Cardiac muscle cell (in vitro differentiated cells and primary cell): ENCODE measurements around the gene LANCL2. TPM values are rescaled to one million over a fixed set of nuclear protein-coding genes. Genes with fewer than 3 reads are reported as not detected.
A peak's percentile ranks its signal among the peaks of the same experiment; 100 is the strongest.

Source experiments
- DNase-seq, 2 donors: peaks; one replicate each; pipeline versions ENCODE4 v3.0.0 to v3.0.0-alpha.2; 2010 to 2017; ENCODE audit warnings: low read depth in 1 of 2, low spot score in 1 of 2
- H3K27ac ChIP-seq: fragments of 200-600 bp; sonication (generic); 2 replicates; pipeline ENCODE4 v1.5.1; 2016
- H3K27me3 ChIP-seq: fragments of 200-600 bp; sonication (generic); 2 replicates; pipeline ENCODE4 v1.6.0; 2016; ENCODE audit warnings: control low read depth
- H3K36me3 ChIP-seq: fragments of 200-600 bp; sonication (generic); 2 replicates; pipeline ENCODE4 v1.5.1; 2016; ENCODE audit warnings: control low read depth
- H3K4me1 ChIP-seq: fragments of 200-600 bp; sonication (generic); 2 replicates; pipeline ENCODE4 v1.8.1; 2017; ENCODE audit warnings: low read depth, mild to moderate bottlenecking, mixed run types
- H3K4me3 ChIP-seq: fragments of 200-600 bp; sonication (generic); 2 replicates; pipeline ENCODE4 v1.5.1; 2016; ENCODE audit warnings: mild to moderate bottlenecking
- H3K9me3 ChIP-seq: fragments of 200-600 bp; sonication (generic); 2 replicates; pipeline ENCODE4 v1.5.1; 2017; ENCODE audit warnings: low read depth, mild to moderate bottlenecking, control low read depth
- CTCF ChIP-seq: IDR thresholded peaks from 2 replicates; pipeline ENCODE4 v1.5.1; 2012; ENCODE audit warnings: low read depth, mild to moderate bottlenecking, low read length
- polyA plus RNA-seq: library from polyadenylated mRNA; unstranded; fragments of >200 nt; fragmentation: Nextera tagmentation; extraction: Ambion mirVana; gene quantifications from 2 replicates; pipeline ENCODE4 v1.2.1, GENCODE V29; 2016
- total RNA-seq: library from RNA; depleted of rRNA; stranded (reverse); fragments of >200 nt; gene quantifications from 2 replicates; pipeline ENCODE4 v1.2.3, GENCODE V29; 2016

Gene LANCL2
- total and polyA plus RNA-seq, 2 experiments from 2014 or later: 13.8 to 18.8 TPM

DNA sequence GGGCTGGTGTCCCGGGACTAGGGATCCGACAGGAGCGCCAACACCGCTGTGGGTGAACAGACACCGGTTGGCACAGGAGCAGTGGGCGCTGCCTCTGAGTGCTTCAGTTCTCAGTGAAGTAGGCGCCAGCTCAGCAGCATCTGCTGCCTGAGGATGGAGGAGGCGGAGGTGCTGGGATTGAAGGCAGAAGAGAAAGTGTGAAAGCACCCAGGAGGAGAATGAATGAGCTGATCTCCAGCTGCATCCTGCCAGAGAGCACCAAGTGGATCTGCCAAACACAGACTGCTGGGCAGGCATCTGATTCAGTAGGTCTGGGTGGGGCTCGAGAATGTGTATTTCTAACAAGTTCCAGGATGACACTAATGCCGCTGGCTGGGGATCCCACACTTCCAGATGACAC is 74.5 kb downstream of the LANCL2 start:
- Histone ChIP-seq H3K27ac (no peak overlapping the region), H3K4me1 (no peaks in the 10 kb centered on the region), H3K36me3 (no peaks in the 10 kb centered on the region), H3K27me3 (no peaks in the 10 kb centered on the region), H3K9me3 (no peaks in the 10 kb centered on the region), H3K4me3 (no peak overlapping the region)
- DNase-seq: no peak
- TF ChIP-seq CTCF: no peak

DNA sequence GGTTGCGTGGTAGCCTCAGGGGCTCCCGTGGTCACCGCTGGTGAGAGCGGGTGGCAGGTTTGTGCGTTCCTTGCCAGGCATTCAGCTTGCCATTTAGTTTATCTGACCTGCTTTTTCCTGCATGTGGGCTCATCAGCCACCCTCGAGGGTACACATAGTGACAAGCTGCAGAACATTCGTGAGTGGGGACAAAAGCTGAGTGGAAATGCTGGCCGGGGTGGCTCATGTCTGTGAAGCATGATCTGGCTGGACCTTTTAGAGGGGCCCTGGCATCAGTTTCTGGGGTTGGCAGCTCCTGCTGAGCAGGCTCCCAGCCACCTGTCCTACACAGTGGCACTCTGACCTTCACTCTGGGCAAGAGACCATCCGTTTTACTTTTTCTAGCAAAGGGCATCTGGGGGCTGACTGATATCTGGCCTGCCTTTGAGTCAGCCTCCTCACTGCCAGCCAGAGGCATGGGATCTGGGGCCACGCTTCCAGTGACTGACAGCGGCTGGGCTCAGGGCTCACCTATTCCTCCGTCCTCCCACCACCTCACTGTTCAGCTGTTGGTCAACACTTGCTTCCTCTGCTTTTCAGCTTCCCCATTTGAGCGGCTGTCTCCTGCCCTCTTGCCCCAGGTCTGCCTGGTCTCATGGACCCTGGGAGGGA is 75.0 kb downstream of the LANCL2 start:
- Histone ChIP-seq H3K4me1 (no peaks in the 10 kb centered on the region), H3K27ac (no peak overlapping the region), H3K27me3 (no peaks in the 10 kb centered on the region), H3K36me3 (no peaks in the 10 kb centered on the region), H3K9me3 (no peaks in the 10 kb centered on the region), H3K4me3 (no peak overlapping the region)
- TF ChIP-seq CTCF: no peak
- no peak for DNase-seq

DNA sequence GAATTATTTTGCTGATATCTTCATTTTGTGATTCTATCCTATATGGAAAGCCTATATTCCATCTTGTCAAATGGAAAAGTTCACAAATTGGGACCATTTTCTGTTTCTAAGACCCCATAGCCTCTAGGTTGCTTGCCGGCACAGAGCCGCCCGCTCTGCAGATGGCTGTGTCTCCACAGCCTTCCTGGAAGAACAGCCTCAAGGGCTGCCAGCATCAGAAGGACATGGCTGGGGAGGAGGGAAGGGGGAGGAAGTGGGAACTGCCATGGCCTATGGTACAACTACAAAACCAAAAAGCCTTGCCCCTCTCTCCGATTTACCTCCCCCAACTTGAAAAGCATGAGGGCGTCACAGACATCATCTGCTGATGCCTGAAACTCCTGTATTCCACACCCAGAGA is 75.9 kb downstream of the LANCL2 start:
- TF ChIP-seq CTCF: no peak
- H3K27me3 ChIP-seq: no peaks in the 10 kb centered on the region
- no peaks in the 10 kb centered on the region for H3K4me1 ChIP-seq
- no peak overlapping the region for H3K27ac ChIP-seq
- H3K4me3 ChIP-seq: no peak overlapping the region
- no peaks in the 10 kb centered on the region for H3K9me3 ChIP-seq
- DNase-seq: no peak
- H3K36me3 ChIP-seq: no peaks in the 10 kb centered on the region

DNA sequence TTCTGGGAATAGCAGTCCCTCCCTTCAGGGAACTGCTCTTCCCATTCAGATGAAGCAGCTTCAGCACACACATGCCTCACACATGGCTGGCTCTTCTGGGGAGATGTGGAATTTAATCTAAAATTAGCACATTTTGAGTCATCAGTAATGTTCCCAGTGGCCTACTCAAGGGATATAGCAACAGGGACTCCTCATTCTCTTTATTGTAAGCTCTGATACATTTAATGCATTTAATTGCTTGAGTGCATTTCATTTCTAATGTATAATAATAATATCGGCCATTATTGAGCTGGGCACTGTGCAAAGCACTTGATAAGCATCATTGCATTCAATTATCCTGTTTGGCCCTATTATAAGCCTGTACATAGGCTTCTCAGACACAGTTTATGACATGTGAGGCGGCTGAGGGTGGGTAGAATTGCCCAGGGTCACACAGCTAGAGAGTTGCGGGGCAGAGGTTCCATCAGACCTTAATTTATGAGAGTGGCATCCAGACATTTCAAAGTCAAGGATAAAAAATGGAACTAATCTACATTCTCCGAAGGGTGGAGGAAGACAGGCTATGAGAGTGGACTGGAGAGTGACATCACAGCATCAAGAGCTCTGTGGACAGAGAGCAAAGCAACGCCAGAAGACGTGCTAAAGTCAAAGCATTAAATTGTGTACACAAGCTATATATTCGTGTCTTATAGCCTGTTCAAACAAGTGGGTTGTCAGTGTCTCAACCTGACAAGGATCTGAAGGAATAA is 76.8 kb downstream of the LANCL2 start:
- no peaks in the 10 kb centered on the region for H3K4me1 ChIP-seq
- H3K9me3 ChIP-seq: no peaks in the 10 kb centered on the region
- DNase-seq: peak in 1 of 2 donors; percentile 62
- no peak overlapping the region for H3K27ac ChIP-seq
- no peaks in the 10 kb centered on the region for H3K27me3 ChIP-seq
- H3K4me3 ChIP-seq: no peak overlapping the region
- no peaks in the 10 kb centered on the region for H3K36me3 ChIP-seq
- TF ChIP-seq CTCF: no peak

DNA sequence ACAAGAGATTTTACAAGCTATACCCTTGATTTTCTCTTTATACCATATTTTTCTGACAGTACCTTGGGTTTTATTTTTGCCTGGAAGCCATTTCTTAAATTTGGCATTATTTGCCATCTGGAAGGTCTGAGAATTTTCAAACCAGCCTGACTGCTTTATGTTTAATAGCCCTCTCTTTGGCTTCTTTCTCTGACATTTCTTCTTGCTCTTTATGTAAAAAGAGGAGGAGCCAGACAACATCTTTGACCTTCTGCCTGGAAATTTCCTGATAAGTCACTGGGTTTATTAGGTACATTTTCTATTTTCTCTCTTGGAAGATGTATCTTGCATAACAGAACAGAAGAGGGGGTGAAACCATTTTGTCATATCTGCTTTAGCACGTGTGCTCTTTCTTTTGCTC is 79.6 kb downstream of the LANCL2 start:
- Histone ChIP-seq H3K27ac (no peak overlapping the region), H3K4me1 (no peaks in the 10 kb centered on the region), H3K36me3 (no peaks in the 10 kb centered on the region), H3K27me3 (no peaks in the 10 kb centered on the region), H3K9me3 (no peaks in the 10 kb centered on the region), H3K4me3 (no peak overlapping the region)
- TF ChIP-seq CTCF: no peak
- no peak for DNase-seq
